Hepatocyte (in vitro differentiated cells): Measurements from ENCODE around the gene CRYBA4. TPM values are rescaled to one million over a fixed set of nuclear protein-coding genes. Genes with fewer than 3 reads are reported as not detected.

ENCODE experiments used
- DNase-seq: peaks from one replicate; pipeline ENCODE4 v3.0.0-alpha.2; 2016; ENCODE audit warnings: low spot score
- H2AFZ ChIP-seq: fragments of 200-600 bp; sonication (generic); 2 replicates; pipeline ENCODE4 v1.6.0; 2016; ENCODE audit warnings: antibody characterized with exemption, mild to moderate bottlenecking
- H3K27ac ChIP-seq: fragments of 200-600 bp; sonication (generic); 2 replicates; pipeline ENCODE4 v1.5.1; 2016; ENCODE audit warnings: mild to moderate bottlenecking
- H3K27me3 ChIP-seq: fragments of 200-600 bp; sonication (generic); 2 replicates; pipeline ENCODE4 v1.6.1; 2016
- H3K36me3 ChIP-seq: fragments of 200-600 bp; sonication (generic); replicated peaks from 2 replicates; pipeline ENCODE4 v1.5.1; 2016; ENCODE audit warnings: low read depth; ENCODE audit not compliant: insufficient read depth
- H3K4me1 ChIP-seq: fragments of 200-600 bp; sonication (generic); 2 replicates; pipeline ENCODE4 v1.5.1; 2016; ENCODE audit warnings: mild to moderate bottlenecking, moderate library complexity; ENCODE audit not compliant: insufficient read depth
- H3K4me2 ChIP-seq: fragments of 200-600 bp; sonication (generic); 2 replicates; pipeline ENCODE4 v1.6.0; 2016
- H3K4me3 ChIP-seq: fragments of 200-600 bp; sonication (generic); 2 replicates; pipeline ENCODE4 v1.5.1; 2016; ENCODE audit warnings: mild to moderate bottlenecking
- H3K79me2 ChIP-seq: fragments of 200-600 bp; sonication (generic); 2 replicates; pipeline ENCODE4 v1.6.0; 2017; ENCODE audit warnings: mild to moderate bottlenecking
- H3K9me2 ChIP-seq: fragments of 200-600 bp; sonication (generic); replicated peaks from 2 replicates; pipeline ENCODE4 v1.6.0; 2017; ENCODE audit warnings: mild to moderate bottlenecking; ENCODE audit not compliant: insufficient read depth
- H3K9me3 ChIP-seq: fragments of 200-600 bp; sonication (generic); 2 replicates; pipeline ENCODE4 v1.5.1; 2016; ENCODE audit warnings: low read depth, mild to moderate bottlenecking
- H4K20me1 ChIP-seq: fragments of 200-600 bp; sonication (generic); 2 replicates; pipeline ENCODE4 v1.6.0; 2016; ENCODE audit warnings: mild to moderate bottlenecking; ENCODE audit not compliant: insufficient read depth, poor library complexity, severe bottlenecking
- CTCF ChIP-seq: fragments of 200-600 bp; sonication (generic); IDR thresholded peaks from 2 replicates; pipeline ENCODE4 v1.5.1; 2016; ENCODE audit warnings: antibody characterized with exemption, mild to moderate bottlenecking; ENCODE audit not compliant: poor library complexity
- EZH2 ChIP-seq: fragments of 200-600 bp; sonication (generic); IDR thresholded peaks from 2 replicates; pipeline ENCODE4 v1.6.1; 2016; ENCODE audit warnings: antibody characterized with exemption, mild to moderate bottlenecking, borderline replicate concordance
- EZH2phosphoT487 ChIP-seq: fragments of 200-600 bp; sonication (generic); IDR thresholded peaks from one replicate; pipeline ENCODE4 v1.6.1; 2018; ENCODE audit warnings: antibody characterized with exemption, mild to moderate bottlenecking, low read depth, moderate library complexity; ENCODE audit not compliant: unreplicated experiment, severe bottlenecking
- WGBS: methylation state at CpG from one replicate; pipeline ENCODE4 v1.1.6; 2016; ENCODE audit warnings: low lambda C conversion rate; ENCODE audit errors: missing lambda C conversion rate; 5-methylcytosine and 5-hydroxymethylcytosine counted together
- polyA plus RNA-seq: library from polyadenylated mRNA; unstranded; fragments of >200 nt; fragmentation: Nextera tagmentation; extraction: Ambion mirVana; gene quantifications from 2 replicates; pipeline ENCODE4 v1.2.1, GENCODE V29; 2016
- total RNA-seq: library from RNA; depleted of rRNA; stranded (reverse); fragments of >200 nt; gene quantifications from 2 replicates; pipeline ENCODE4 v1.2.3, GENCODE V29; 2014

Gene CRYBA4
- total and polyA plus RNA-seq, 2 experiments from 2014 or later: not detected

GRCh38 chr22:26663374-26663923, 41.7 kb downstream of the CRYBA4 start:
- no peak for DNase-seq
- Histone ChIP-seq H2AFZ (no peak overlapping the region), H3K4me3 (no peak overlapping the region), H3K9me2 (no peaks in the 10 kb centered on the region), H3K36me3 (no peaks in the 10 kb centered on the region), H4K20me1 (no peaks in the 10 kb centered on the region), H3K9me3 (no peaks in the 10 kb centered on the region), H3K79me2 (no peaks in the 10 kb centered on the region), H3K27me3 (peaks cover 25% of the 10 kb centered on the region), H3K27ac (no peak overlapping the region), H3K4me2 (no peak overlapping the region), H3K4me1 (peaks cover 6% of the 10 kb centered on the region)
- 86% methylated on average over 9 of the region's 9 CpGs for WGBS
- TF ChIP-seq CTCF: no peak
- TF ChIP-seq EZH2: no peak
- TF ChIP-seq EZH2phosphoT487: no peak

GRCh38 chr22:26665813-26666231, 44.1 kb downstream of the CRYBA4 start:
- Histone ChIP-seq H3K27ac (no peak overlapping the region), H3K9me3 (no peaks in the 10 kb centered on the region), H3K4me2 (no peak overlapping the region), H2AFZ (no peak overlapping the region), H4K20me1 (no peaks in the 10 kb centered on the region), H3K79me2 (no peaks in the 10 kb centered on the region), H3K4me1 (no peaks in the 10 kb centered on the region), H3K36me3 (no peaks in the 10 kb centered on the region), H3K27me3 (peaks cover 16% of the 10 kb centered on the region), H3K4me3 (no peak overlapping the region), H3K9me2 (no peaks in the 10 kb centered on the region)
- TF ChIP-seq EZH2phosphoT487: no peak
- TF ChIP-seq EZH2: no peak
- no peak for TF ChIP-seq CTCF
- WGBS: 53% methylated on average over 4 of the region's 4 CpGs
- DNase-seq: no peak

DNA sequence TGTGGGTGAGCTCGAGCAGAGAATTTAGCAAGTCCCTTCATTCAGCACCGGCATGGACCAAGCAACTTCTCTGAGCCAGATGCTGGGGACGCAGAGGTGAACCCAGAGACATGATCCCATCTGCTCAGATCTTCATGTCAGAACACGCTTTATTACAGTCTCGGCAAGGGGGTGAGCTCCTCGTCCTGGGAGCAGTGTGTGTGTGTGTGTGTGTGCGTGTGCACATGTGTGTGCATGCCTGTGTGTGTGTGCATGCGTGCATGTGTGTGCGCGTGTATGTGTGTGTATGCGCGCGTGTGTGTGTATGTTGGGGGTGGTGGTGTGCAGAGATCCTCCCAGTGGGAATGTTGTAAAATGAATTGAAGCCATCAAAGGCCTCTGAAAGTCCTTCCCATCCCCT, 45.4 kb downstream of the CRYBA4 start:
- Histone ChIP-seq H3K27ac (no peak overlapping the region), H4K20me1 (no peaks in the 10 kb centered on the region), H3K4me3 (no peak overlapping the region), H3K9me3 (no peaks in the 10 kb centered on the region), H3K27me3 (peaks cover 8% of the 10 kb centered on the region), H3K4me1 (peaks cover 3% of the 10 kb centered on the region), H2AFZ (no peak overlapping the region), H3K79me2 (no peaks in the 10 kb centered on the region), H3K4me2 (no peak overlapping the region), H3K9me2 (no peaks in the 10 kb centered on the region), H3K36me3 (no peaks in the 10 kb centered on the region)
- WGBS: 87% methylated on average over 11 of the region's 13 CpGs
- TF ChIP-seq CTCF (no peak), EZH2 (no peak), EZH2phosphoT487 (no peak)
- no peak for DNase-seq

DNA sequence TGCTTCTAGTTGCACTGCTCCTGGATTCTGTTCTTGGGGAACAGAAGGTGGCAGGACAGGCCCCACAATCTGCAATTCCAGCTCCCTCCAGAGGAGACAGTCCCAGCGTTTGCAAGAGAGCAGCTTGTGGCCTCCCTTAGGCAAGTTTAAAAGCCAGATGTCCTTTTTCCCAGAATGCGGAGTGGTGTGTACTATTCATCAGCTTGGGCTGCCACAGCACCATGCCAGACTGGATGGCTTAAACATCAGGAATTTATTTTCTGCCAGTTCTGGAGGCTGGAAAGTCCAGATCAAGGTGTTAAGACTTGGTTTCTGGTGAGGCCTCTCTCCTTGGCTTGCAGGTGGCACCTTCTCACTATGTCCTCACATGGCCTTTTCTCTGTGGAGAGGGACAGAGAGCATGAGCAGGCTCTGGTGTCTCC, 47.3 kb downstream of the CRYBA4 start:
- H3K9me2 ChIP-seq: no peaks in the 10 kb centered on the region
- no peak overlapping the region for H3K4me3 ChIP-seq
- TF ChIP-seq EZH2phosphoT487 (no peak), CTCF (peak; percentile 13)
- H3K9me3 ChIP-seq: no peaks in the 10 kb centered on the region
- DNase-seq: peak; percentile 46
- 34% methylated on average over 2 of the region's 2 CpGs for WGBS
- H3K36me3 ChIP-seq: no peaks in the 10 kb centered on the region
- peaks cover 4% of the 10 kb centered on the region for H3K4me1 ChIP-seq
- no peak overlapping the region for H3K4me2 ChIP-seq
- H4K20me1 ChIP-seq: no peaks in the 10 kb centered on the region
- H3K79me2 ChIP-seq: peaks cover 8% of the 10 kb centered on the region
- H3K27ac ChIP-seq: no peak overlapping the region
- H2AFZ ChIP-seq: no peak overlapping the region
- no peaks in the 10 kb centered on the region for H3K27me3 ChIP-seq
